IMR-90 (cell line): Measurements from ENCODE around the gene DUSP3. TPM values are rescaled to one million over a fixed set of nuclear protein-coding genes. Genes with fewer than 3 reads are reported as not detected.

ENCODE experiments used
- ATAC-seq: fragments of 200-7000 bp; cut with Tn5 transposase; 2 replicates; pipeline ENCODE4 v1.9.1; 2020; ENCODE audit warnings: low read depth, mild to moderate bottlenecking, moderate library complexity
- BruUV-seq: library from RNA; stranded (reverse); fragments of 400-500 nt; replicated peaks from 2 replicates; lab custom pipeline; 2021; lab: Mats Ljungman, UMichigan
- CTCF ChIA-PET: fragments of 300-600 bp; formaldehyde crosslinking; extraction: SDS; loops from one replicate; lab custom pipeline; 2021; ENCODE audit warnings: antibody characterized with exemption; lab: Yijun Ruan, JAX
- POLR2A ChIA-PET: fragments of 300-600 bp; sonication (Branson Sonifier 250); formaldehyde crosslinking; loops from one replicate; lab custom pipeline; 2022; ENCODE audit warnings: antibody characterized with exemption; ENCODE audit not compliant: unreplicated experiment; lab: Charles Lee
- DNase-seq: peaks from one replicate; pipeline ENCODE4 v3.0.0; 2013
- H2AFZ ChIP-seq: replicated peaks from 2 replicates; pipeline ENCODE3; 2013; ENCODE audit warnings: low read length, mild to moderate bottlenecking; ENCODE audit not compliant: poor library complexity
- H2AK5ac ChIP-seq: 2 replicates; pipeline ENCODE4 v1.6.1; 2013; ENCODE audit warnings: low read depth, low read length, inconsistent platforms
- H2AK9ac ChIP-seq: replicated peaks from 2 replicates; pipeline ENCODE3; 2013; ENCODE audit warnings: mild to moderate bottlenecking, low read depth, low read length, moderate library complexity; ENCODE audit not compliant: poor library complexity
- H2BK120ac ChIP-seq: 2 replicates; pipeline ENCODE4 v1.6.1; 2013; ENCODE audit warnings: low read depth, low read length, inconsistent platforms
- H2BK15ac ChIP-seq: 3 replicates; pipeline ENCODE4 v1.6.1; 2013; ENCODE audit warnings: low read depth, low read length, inconsistent platforms
- H2BK20ac ChIP-seq: 2 replicates; pipeline ENCODE4 v1.6.1; 2013; ENCODE audit warnings: low read depth, mild to moderate bottlenecking, inconsistent platforms, low read length, moderate library complexity
- H2BK5ac ChIP-seq: 2 replicates; pipeline ENCODE4 v1.6.1; 2013; ENCODE audit warnings: mild to moderate bottlenecking, low read depth, low read length, inconsistent platforms; ENCODE audit not compliant: poor library complexity, severe bottlenecking
- H3K14ac ChIP-seq: replicated peaks from 2 replicates; pipeline ENCODE4 v1.6.1; 2013; ENCODE audit warnings: low read depth, low read length, inconsistent platforms
- H3K18ac ChIP-seq: 2 replicates; pipeline ENCODE4 v1.6.1; 2013; ENCODE audit warnings: low read depth, low read length, control low read depth
- H3K23ac ChIP-seq: 2 replicates; pipeline ENCODE4 v1.6.1; 2013; ENCODE audit warnings: low read depth, low read length, inconsistent platforms
- H3K27ac ChIP-seq: 2 replicates; pipeline ENCODE4 v1.5.1; 2013; ENCODE audit warnings: mild to moderate bottlenecking, control low read depth, low read length; ENCODE audit not compliant: insufficient read depth
- H3K27me3 ChIP-seq: 2 replicates; pipeline ENCODE4 v1.6.1; 2013; ENCODE audit warnings: low read length; ENCODE audit not compliant: control insufficient read depth, insufficient read depth
- H3K36me3 ChIP-seq: 2 replicates; pipeline ENCODE4 v1.6.1; 2013; ENCODE audit warnings: low read length, mixed read lengths; ENCODE audit not compliant: control insufficient read depth, insufficient read depth
- H3K4ac ChIP-seq: 2 replicates; pipeline ENCODE4 v1.6.1; 2013; ENCODE audit warnings: low read depth, low read length, inconsistent platforms
- H3K4me1 ChIP-seq: 2 replicates; pipeline ENCODE4 v1.6.1; 2013; ENCODE audit warnings: low read length, mixed read lengths; ENCODE audit not compliant: control insufficient read depth, insufficient read depth
- H3K4me2 ChIP-seq: 2 replicates; pipeline ENCODE4 v1.6.1; 2013; ENCODE audit warnings: low read depth, mild to moderate bottlenecking, control low read depth, low read length, moderate library complexity
- H3K4me3 ChIP-seq: 2 replicates; pipeline ENCODE4 v1.5.1; 2013; ENCODE audit warnings: low read depth, mild to moderate bottlenecking, control low read depth, low read length, moderate library complexity; ENCODE audit not compliant: insufficient read depth
- H3K56ac ChIP-seq: 2 replicates; pipeline ENCODE4 v1.6.1; 2013; ENCODE audit warnings: low read length, inconsistent platforms; ENCODE audit not compliant: insufficient read depth; ENCODE audit errors: extremely low read depth
- H3K79me1 ChIP-seq, 2 experiments: 2 replicates each; pipeline ENCODE4 v1.6.1; 2013; ENCODE audit warnings: low read length in 2 of 2, inconsistent platforms in 1 of 2, low read depth in 1 of 2
- H3K9ac ChIP-seq: 2 replicates; pipeline ENCODE4 v1.6.1; 2013; ENCODE audit warnings: low read depth, low read length, control low read depth
- H3K9me1 ChIP-seq: 2 replicates; pipeline ENCODE4 v1.6.1; 2013; ENCODE audit warnings: low read length, inconsistent platforms; ENCODE audit not compliant: insufficient read depth
- H3K9me3 ChIP-seq: 2 replicates; pipeline ENCODE4 v1.6.1; 2013; ENCODE audit warnings: low read length; ENCODE audit not compliant: control insufficient read depth, insufficient read depth
- H4K20me1 ChIP-seq: 2 replicates; pipeline ENCODE4 v1.6.1; 2013; ENCODE audit warnings: low read length, inconsistent platforms; ENCODE audit not compliant: insufficient read depth
- H4K5ac ChIP-seq: 2 replicates; pipeline ENCODE4 v1.6.1; 2013; ENCODE audit warnings: mild to moderate bottlenecking, low read depth, low read length, control low read depth
- H4K8ac ChIP-seq, 2 experiments: 2 replicates each; pipeline ENCODE4 v1.6.1; 2013; ENCODE audit warnings: low read depth in 2 of 2, low read length in 2 of 2, control low read depth in 1 of 2, inconsistent platforms in 1 of 2
- H4K91ac ChIP-seq: 2 replicates; pipeline ENCODE4 v1.6.1; 2013; ENCODE audit warnings: low read depth, low read length, inconsistent platforms; ENCODE audit not compliant: insufficient read depth
- FOS ChIP-seq: fragments of 150-350 bp; IDR thresholded peaks from 2 replicates; pipeline ENCODE4 v1.6.1; 2016; ENCODE audit warnings: low read depth, low read length
- RCOR1 ChIP-seq: IDR thresholded peaks from 2 replicates; pipeline ENCODE4 v1.6.1; 2012; ENCODE audit warnings: mild to moderate bottlenecking, low read length, improper control_type of control experiment; ENCODE audit not compliant: insufficient replicate concordance
- WGBS, 2 experiments: methylation state at CpG; one replicate each; pipeline versions ENCODE4 v1.1.5 to v1.1.7; 2013; ENCODE audit warnings: missing lambda C conversion rate in 2 of 2; ENCODE audit not compliant: insufficient read length in 1 of 2; ENCODE audit errors: extremely low coverage in 2 of 2; 5-methylcytosine and 5-hydroxymethylcytosine counted together
- dilution Hi-C: fragments of 300-500 bp; cut with HindIII; formaldehyde crosslinking; loops from one replicate; pipeline ENCODE4 v1.14.3; 2018; ENCODE audit warnings: low sequenced_read_pairs; ENCODE audit not compliant: unreplicated experiment
- in situ Hi-C: fragments of 300-500 bp; cut with MboI; formaldehyde crosslinking; loops from 3 replicates; pipeline ENCODE4 v1.14.3; 2019; ENCODE audit warnings: low sequenced_read_pairs, inconsistent platforms, mixed read lengths
- intact Hi-C: fragments of 100-400 bp; cut with micrococcal nuclease; formaldehyde crosslinking; loops from 2 replicates; pipeline ENCODE4 v1.10.0; 2022
- polyA plus RNA-seq, 3 experiments: library from polyadenylated mRNA; depleted of rRNA; stranded (reverse); fragments of >200 nt; gene quantifications; 2 replicates each; pipeline ENCODE4 v1.2.3, GENCODE V29; 2012; ENCODE audit warnings: low replicate concordance in 1 of 3
- total RNA-seq: library from RNA; depleted of rRNA; stranded (reverse); fragments of >200 nt; gene quantifications from 2 replicates; pipeline ENCODE4 v1.2.3, GENCODE V29; 2012

The DUSP3 gene
- total and polyA plus RNA-seq, 2 of the 4 experiments (the other 2 are of a cell fraction) = 33.3 to 40.9 TPM

DNA sequence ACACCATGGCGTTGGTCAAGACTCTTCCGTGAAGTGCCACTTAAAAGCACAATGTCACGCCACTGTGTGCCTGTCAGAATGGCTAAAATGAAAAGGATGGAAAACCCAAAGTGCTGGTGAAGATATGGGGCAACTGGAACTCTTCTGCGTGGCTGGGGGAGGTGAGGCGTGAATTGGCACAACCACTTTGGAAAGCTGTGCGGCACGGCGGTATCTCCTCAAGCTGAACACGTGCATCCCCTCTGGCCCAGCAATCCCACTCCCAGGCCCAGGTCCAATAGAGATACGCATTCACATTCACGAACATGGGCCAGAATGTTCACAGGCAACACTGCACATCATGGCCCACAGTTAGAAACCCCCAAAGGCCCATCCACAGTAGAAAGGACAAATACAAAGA lies 8.9 kb downstream of the DUSP3 start:
- ChIA-PET CTCF (no interaction called here), POLR2A (no interaction called here)
- Histone ChIP-seq H2AK5ac (no peak overlapping the region), H3K4me2 (no peak overlapping the region), H3K14ac (no peak overlapping the region), H3K23ac (no peak overlapping the region), H3K36me3 (peaks cover 48% of the 10 kb centered on the region), H4K8ac (no peak overlapping the region), H3K4ac (no peak overlapping the region), H4K91ac (no peak overlapping the region), H4K20me1 (peaks cover 8% of the 10 kb centered on the region), H2BK20ac (no peak overlapping the region), H3K9ac (no peak overlapping the region), H3K79me1 (peaks cover 9 to 28% of the 10 kb centered on the region in 2 experiments; a peak in 2 of 4 replicates), H4K5ac (no peak overlapping the region), H2BK120ac (no peak overlapping the region), H3K9me3 (no peaks in the 10 kb centered on the region), H2BK15ac (no peak overlapping the region), H3K27me3 (no peaks in the 10 kb centered on the region), H3K27ac (no peak overlapping the region), H2AK9ac (peak overlapping the region; percentile 18), H3K18ac (no peak overlapping the region), H2AFZ (no peak overlapping the region), H3K4me3 (no peak overlapping the region), H2BK5ac (no peak overlapping the region), H3K4me1 (no peaks in the 10 kb centered on the region), H3K9me1 (peaks cover 8% of the 10 kb centered on the region), H3K56ac (no peak overlapping the region)
- dilution Hi-C loops (no loop called here), in situ Hi-C loops (no loop called here), intact Hi-C loops (no loop called here)
- no peak for TF ChIP-seq RCOR1
- TF ChIP-seq FOS = no peak
- WGBS, 2 experiments = 98% methylated on average over 4 of the region's 11 CpGs; no CpG with 5 or more reads in 1 of the 2 experiments
- BruUV-seq = no TSS peak
- DNase-seq (no peak), ATAC-seq (no peak)
